HEK293T (cell line): ENCODE results near the gene SCNN1A.

Source experiments
- CTCF ChIA-PET: fragments of 350-600 bp; formaldehyde crosslinking; extraction: SDS; loops from one replicate; lab custom pipeline; 2021; ENCODE audit warnings: antibody characterized with exemption, inconsistent platforms; lab: Yijun Ruan, JAX
- POLR2A ChIA-PET: fragments of 350-600 bp; formaldehyde crosslinking; extraction: SDS; loops from one replicate; lab custom pipeline; 2020; ENCODE audit warnings: antibody characterized with exemption, inconsistent platforms; lab: Yijun Ruan, JAX
- DNase-seq: peaks from one replicate; pipeline ENCODE4 v3.0.0; 2012; ENCODE audit warnings: mixed read lengths; ENCODE audit errors: extremely low spot score
- ARNT ChIP-seq: fragments of 450-650 bp; IDR thresholded peaks from 2 replicates; pipeline ENCODE4 v1.6.1; 2017; ENCODE audit warnings: mild to moderate bottlenecking
- BHLHE40 ChIP-seq: fragments of 450-650 bp; IDR thresholded peaks from 2 replicates; pipeline ENCODE4 v1.6.1; 2016; ENCODE audit warnings: mild to moderate bottlenecking, moderate library complexity, borderline replicate concordance
- CTBP1 ChIP-seq: fragments of 450-650 bp; IDR thresholded peaks from 2 replicates; pipeline ENCODE4 v1.6.1; 2016; ENCODE audit warnings: borderline replicate concordance
- ELF4 ChIP-seq: fragments of 450-650 bp; IDR thresholded peaks from 2 replicates; pipeline ENCODE4 v1.6.1; 2017; ENCODE audit warnings: antibody characterized with exemption
- FOXK2 ChIP-seq: fragments of 450-650 bp; IDR thresholded peaks from 2 replicates; pipeline ENCODE4 v1.6.1; 2016; ENCODE audit warnings: mild to moderate bottlenecking
- FOXM1 ChIP-seq: fragments of 450-650 bp; IDR thresholded peaks from 2 replicates; pipeline ENCODE4 v1.6.1; 2017; ENCODE audit warnings: mild to moderate bottlenecking, borderline replicate concordance
- HDGF ChIP-seq: fragments of 450-650 bp; IDR thresholded peaks from 2 replicates; pipeline ENCODE4 v1.6.1; 2017; ENCODE audit warnings: antibody characterized with exemption, borderline replicate concordance
- L3MBTL2 ChIP-seq: fragments of 450-650 bp; conservative IDR thresholded peaks from 2 replicates; pipeline ENCODE4 v1.6.1; 2016; ENCODE audit warnings: mild to moderate bottlenecking
- LEF1 ChIP-seq: fragments of 450-650 bp; IDR thresholded peaks from 2 replicates; pipeline ENCODE4 v1.6.1; 2017; ENCODE audit warnings: mild to moderate bottlenecking, borderline replicate concordance
- NFRKB ChIP-seq: fragments of 450-650 bp; IDR thresholded peaks from 2 replicates; pipeline ENCODE4 v1.6.1; 2016; ENCODE audit warnings: mild to moderate bottlenecking, moderate library complexity
- PKNOX1 ChIP-seq: fragments of 450-650 bp; IDR thresholded peaks from 2 replicates; pipeline ENCODE4 v1.6.1; 2016
- SP1 ChIP-seq: fragments of 450-650 bp; IDR thresholded peaks from 2 replicates; pipeline ENCODE4 v1.6.1; 2017
- SUZ12 ChIP-seq: fragments of 450-650 bp; IDR thresholded peaks from 2 replicates; pipeline ENCODE4 v1.6.1; 2016; ENCODE audit warnings: mild to moderate bottlenecking
- TARDBP ChIP-seq: fragments of 450-650 bp; IDR thresholded peaks from 2 replicates; pipeline ENCODE4 v1.6.1; 2016
- ZNF384 ChIP-seq: fragments of 450-650 bp; IDR thresholded peaks from 2 replicates; pipeline ENCODE4 v1.6.1; 2016

The SCNN1A gene

GRCh38 chr12:6355491-6356373 lies 19.6 kb downstream of the SCNN1A start:
- TF ChIP-seq ELF4 (no peak), L3MBTL2 (no peak), NFRKB (no peak), HDGF (no peak), PKNOX1 (no peak), CTBP1 (no peak), FOXK2 (no peak)
- CTCF ChIA-PET: interaction anchor here (1.5 to 2.2 kb wide), 2 partner anchors 10 to 30 kb away, joined by 5 to 10 read pairs; no protein-coding TSS in a partner anchor
- POLR2A ChIA-PET: interaction anchor here (1.0 to 3.9 kb wide), 5 partner anchors 12 to 26 kb away, joined by 3 to 13 read pairs (median 5); partner anchors contain the start of gene TNFRSF1A
- DNase-seq: no peak

- TF ChIP-seq NFRKB: no peak
- TF ChIP-seq ELF4: no peak
- no peak for TF ChIP-seq TARDBP
- TF ChIP-seq LEF1: no peak
- no peak for TF ChIP-seq L3MBTL2
- POLR2A ChIA-PET: interaction anchor here (3.1 kb wide), 1 partner anchor 18 kb away, joined by 9 read pairs; no protein-coding TSS in a partner anchor
These were observed 20.6 kb downstream of the SCNN1A start for GRCh38 chr12:6354495-6355393.

GRCh38 chr12:6352193-6353173 lies 22.9 kb downstream of the SCNN1A start:
- no peak for TF ChIP-seq HDGF
- no peak for TF ChIP-seq LEF1
- no peak for TF ChIP-seq SP1
- TF ChIP-seq L3MBTL2: no peak
- no peak for TF ChIP-seq SUZ12
- no peak for TF ChIP-seq ELF4
- TF ChIP-seq PKNOX1: no peak
- TF ChIP-seq BHLHE40: no peak
- TF ChIP-seq CTBP1: no peak
- TF ChIP-seq TARDBP: no peak
- no peak for TF ChIP-seq FOXK2
- TF ChIP-seq FOXM1: no peak
- TF ChIP-seq NFRKB: no peak
- CTCF ChIA-PET: no interaction called here
- POLR2A ChIA-PET: interaction anchor here (1.1 to 1.6 kb wide), 2 partner anchors 11 to 16 kb away, joined by 3 to 4 read pairs; no protein-coding TSS in a partner anchor
- no peak for DNase-seq

More at GRCh38 chr12:6354495-6355393, 20.6 kb downstream of the SCNN1A start:
- DNase-seq: no peak
- CTCF ChIA-PET: interaction anchor here (2.2 kb wide), 1 partner anchor 29 kb away, joined by 10 read pairs; no protein-coding TSS in a partner anchor

- TF ChIP-seq L3MBTL2: no peak
- no peak for TF ChIP-seq ARNT
- TF ChIP-seq FOXK2: no peak
- POLR2A ChIA-PET: interaction anchor here (1.1 to 1.6 kb wide), 2 partner anchors 12 to 15 kb away, joined by 3 to 4 read pairs; no protein-coding TSS in a partner anchor
- CTCF ChIA-PET: no interaction called here
- DNase-seq: no peak
These were observed 23.7 kb downstream of the SCNN1A start for GRCh38 chr12:6351622-6352021.

- CTCF ChIA-PET: interaction anchor here (0.6 kb wide), 1 partner anchor 69 kb away, joined by 3 read pairs; no protein-coding TSS in a partner anchor
- DNase-seq: no peak
- POLR2A ChIA-PET: interaction anchor here (0.8 kb wide), 1 partner anchor 11 kb away, joined by 6 read pairs; no protein-coding TSS in a partner anchor
- TF ChIP-seq PKNOX1 (no peak), FOXM1 (no peak), CTBP1 (no peak), ELF4 (no peak), ZNF384 (no peak), ARNT (no peak), HDGF (no peak), NFRKB (no peak), FOXK2 (no peak)
These were observed 27.7 kb downstream of the SCNN1A start for GRCh38 chr12:6347367-6348338.
